Osteocyte (in vitro differentiated cells): ENCODE measurements around the gene AMN. TPM values are rescaled to one million over a fixed set of nuclear protein-coding genes. Genes with fewer than 3 reads are reported as not detected.
A peak's percentile ranks its signal among the peaks of the same experiment; 100 is the strongest.

Source experiments
- DNase-seq: peaks from one replicate; pipeline ENCODE4 v3.0.0; 2021; ENCODE audit warnings: mixed read lengths; ENCODE audit not compliant: unreplicated experiment; ENCODE audit errors: extremely low spot score
- H3K27ac Mint-ChIP-seq: one replicate; pipeline ENCODE4 v1.8.0; 2021; ENCODE audit warnings: mild to moderate bottlenecking, mixed read lengths; ENCODE audit not compliant: unreplicated experiment
- H3K27me3 Mint-ChIP-seq: one replicate; pipeline ENCODE4 v1.8.0; 2021; ENCODE audit warnings: mixed read lengths; ENCODE audit not compliant: unreplicated experiment
- H3K36me3 Mint-ChIP-seq: one replicate; pipeline ENCODE4 v1.8.0; 2021; ENCODE audit warnings: mixed read lengths; ENCODE audit not compliant: unreplicated experiment
- H3K4me1 Mint-ChIP-seq: one replicate; pipeline ENCODE4 v1.8.0; 2021; ENCODE audit warnings: mixed read lengths; ENCODE audit not compliant: unreplicated experiment
- H3K4me3 Mint-ChIP-seq: one replicate; pipeline ENCODE4 v1.8.0; 2021; ENCODE audit warnings: mild to moderate bottlenecking, moderate library complexity, mixed read lengths; ENCODE audit not compliant: unreplicated experiment
- H3K9me3 Mint-ChIP-seq: one replicate; pipeline ENCODE4 v1.8.0; 2021; ENCODE audit warnings: mixed read lengths; ENCODE audit not compliant: unreplicated experiment
- total RNA-seq: library from RNA; stranded (reverse); gene quantifications from 2 replicates; pipeline ENCODE4 v1.2.1, GENCODE V29; 2021
- TF ChIP-seq, protein P1 (sequence below): fragments of 200-600 bp; sonication (generic); IDR thresholded peaks from 2 replicates; pipeline ENCODE4 v1.5.0; 2021; ENCODE audit warnings: antibody characterized with exemption, mild to moderate bottlenecking, moderate library complexity

AMN gene
- total RNA-seq, 1 donor from 2014 or later, result 0.86 TPM

GRCh38 chr14:102917469-102918211, 4.8 kb upstream of the AMN start:
- Mint-ChIP-seq H3K4me1 (no peaks in the 10 kb centered on the region), H3K4me3 (no peak overlapping the region), H3K9me3 (no peaks in the 10 kb centered on the region), H3K27me3 (no peaks in the 10 kb centered on the region), H3K36me3 (no peaks in the 10 kb centered on the region), H3K27ac (no peak overlapping the region)
- TF ChIP-seq, protein P1, sequence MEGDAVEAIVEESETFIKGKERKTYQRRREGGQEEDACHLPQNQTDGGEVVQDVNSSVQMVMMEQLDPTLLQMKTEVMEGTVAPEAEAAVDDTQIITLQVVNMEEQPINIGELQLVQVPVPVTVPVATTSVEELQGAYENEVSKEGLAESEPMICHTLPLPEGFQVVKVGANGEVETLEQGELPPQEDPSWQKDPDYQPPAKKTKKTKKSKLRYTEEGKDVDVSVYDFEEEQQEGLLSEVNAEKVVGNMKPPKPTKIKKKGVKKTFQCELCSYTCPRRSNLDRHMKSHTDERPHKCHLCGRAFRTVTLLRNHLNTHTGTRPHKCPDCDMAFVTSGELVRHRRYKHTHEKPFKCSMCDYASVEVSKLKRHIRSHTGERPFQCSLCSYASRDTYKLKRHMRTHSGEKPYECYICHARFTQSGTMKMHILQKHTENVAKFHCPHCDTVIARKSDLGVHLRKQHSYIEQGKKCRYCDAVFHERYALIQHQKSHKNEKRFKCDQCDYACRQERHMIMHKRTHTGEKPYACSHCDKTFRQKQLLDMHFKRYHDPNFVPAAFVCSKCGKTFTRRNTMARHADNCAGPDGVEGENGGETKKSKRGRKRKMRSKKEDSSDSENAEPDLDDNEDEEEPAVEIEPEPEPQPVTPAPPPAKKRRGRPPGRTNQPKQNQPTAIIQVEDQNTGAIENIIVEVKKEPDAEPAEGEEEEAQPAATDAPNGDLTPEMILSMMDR, result peak; percentile 70
- DNase-seq, result no peak

- Mint-ChIP-seq H3K9me3 (no peaks in the 10 kb centered on the region), H3K27ac (no peak overlapping the region), H3K4me3 (no peak overlapping the region), H3K27me3 (no peaks in the 10 kb centered on the region), H3K4me1 (no peaks in the 10 kb centered on the region), H3K36me3 (no peaks in the 10 kb centered on the region)
- no peak for DNase-seq
- TF ChIP-seq, protein P1, result no peak
These were observed 4.0 kb upstream of the AMN start for GRCh38 chr14:102918438-102918837.

DNA sequence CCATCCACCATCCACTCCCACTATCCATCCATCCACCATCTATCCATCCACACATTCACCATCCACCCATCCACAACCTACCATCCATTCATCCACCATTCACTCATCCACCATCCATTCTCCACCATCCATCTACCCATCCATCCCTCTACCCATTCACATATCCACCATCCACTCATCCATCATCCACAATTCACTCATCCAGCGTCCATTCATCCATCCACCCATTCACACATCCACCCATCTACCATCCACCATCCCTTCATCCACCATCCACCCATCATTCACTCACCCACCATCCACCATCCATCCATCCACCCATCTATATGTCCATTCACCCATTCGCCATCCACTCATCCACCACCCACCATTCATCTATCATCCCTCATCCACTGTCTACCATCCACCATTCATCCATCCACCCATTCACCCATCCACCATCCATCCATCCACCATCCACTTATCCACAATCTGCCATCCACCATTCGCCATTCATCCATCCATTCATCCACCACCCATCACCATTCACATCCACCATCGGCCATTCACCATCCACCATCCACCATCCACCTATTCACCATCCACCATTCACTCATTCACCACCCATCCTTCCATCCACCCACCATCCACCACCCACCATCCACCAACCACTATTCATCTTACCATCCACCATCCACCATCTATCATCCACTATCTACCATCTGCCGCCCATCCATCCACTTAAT, 2.0 kb upstream of the AMN start:
- Mint-ChIP-seq H3K4me1 (no peaks in the 10 kb centered on the region), H3K27ac (no peak overlapping the region), H3K4me3 (no peak overlapping the region), H3K36me3 (no peaks in the 10 kb centered on the region), H3K9me3 (no peaks in the 10 kb centered on the region), H3K27me3 (no peaks in the 10 kb centered on the region)
- no peak for DNase-seq
- TF ChIP-seq, protein P1, result no peak

DNA sequence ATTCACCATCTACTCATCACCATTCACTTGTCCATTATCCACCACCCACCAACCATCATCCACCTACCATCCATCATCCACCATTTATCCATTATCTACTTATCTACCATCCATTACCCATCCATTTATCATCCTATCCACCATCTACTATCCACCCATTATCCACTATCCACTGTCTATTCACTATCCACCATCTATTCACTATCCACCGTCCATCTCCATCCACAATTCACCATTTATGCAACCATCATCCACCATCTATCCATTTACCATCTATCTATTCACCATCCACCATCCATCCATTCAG, 1.5 kb upstream of the AMN start:
- TF ChIP-seq, protein P1, result no peak
- Mint-ChIP-seq H3K27me3 (no peaks in the 10 kb centered on the region), H3K36me3 (no peaks in the 10 kb centered on the region), H3K4me3 (no peak overlapping the region), H3K9me3 (no peaks in the 10 kb centered on the region), H3K4me1 (no peaks in the 10 kb centered on the region), H3K27ac (no peak overlapping the region)
- DNase-seq, result no peak

DNA sequence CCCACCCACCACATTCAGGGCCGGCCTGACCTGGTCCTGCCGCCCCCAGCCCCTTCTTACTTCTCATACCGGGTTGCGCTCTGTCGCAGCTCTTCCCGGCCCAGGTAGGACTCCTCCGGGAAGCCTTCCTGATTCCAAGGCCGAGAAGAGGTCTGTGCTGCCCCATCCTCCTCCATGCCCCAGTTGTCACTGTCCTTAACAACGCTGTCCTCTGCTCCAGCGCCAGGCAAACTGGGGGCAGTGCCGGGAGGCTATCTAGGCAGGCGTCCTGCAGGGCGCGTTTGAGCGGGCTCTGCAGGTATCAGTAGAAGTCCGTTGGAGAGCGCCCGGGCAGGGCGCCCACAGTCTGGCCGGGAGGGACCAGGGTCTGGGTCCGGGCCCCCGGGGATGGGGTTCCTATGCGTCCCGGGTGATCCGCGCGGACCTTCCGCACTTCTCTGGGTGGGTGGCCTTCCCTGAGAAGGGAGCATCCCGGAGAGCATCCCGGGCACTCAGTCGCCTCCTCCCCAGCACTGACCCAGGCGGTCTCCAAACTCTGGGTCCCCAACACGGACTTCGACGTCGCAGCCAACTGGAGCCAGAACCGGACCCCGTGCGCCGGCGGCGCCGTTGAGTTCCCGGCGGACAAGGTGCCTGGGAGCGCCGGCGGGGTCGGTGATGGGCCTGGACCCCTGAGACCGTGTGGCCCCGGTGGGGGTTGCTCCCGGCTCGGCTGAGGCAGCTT, 900 bp downstream of the AMN start:
- no peak overlapping the region for H3K27ac Mint-ChIP-seq
- no peaks in the 10 kb centered on the region for H3K9me3 Mint-ChIP-seq
- TF ChIP-seq, protein P1, result no peak
- H3K27me3 Mint-ChIP-seq, result no peaks in the 10 kb centered on the region
- DNase-seq, result no peak
- H3K4me3 Mint-ChIP-seq, result no peak overlapping the region
- H3K4me1 Mint-ChIP-seq, result no peaks in the 10 kb centered on the region
- H3K36me3 Mint-ChIP-seq, result no peaks in the 10 kb centered on the region
